ENCODE data around the gene ZGLP1. TPM values are rescaled to one million over a fixed set of nuclear protein-coding genes. Genes with fewer than 3 reads are reported as not detected.

Gene ZGLP1
- total RNA-seq, 1 donor from 2014 or later = 3.4 TPM

- no peak for TF ChIP-seq EZH2 (IDR thresholded peaks at IDR 0.05; ENCODE audit: insufficient read depth, low read length)
- no peak for TF ChIP-seq CTCF (IDR thresholded peaks at IDR 0.05; ENCODE audit: insufficient read depth, low read depth, low read length)
- Histone ChIP-seq H3K4me1 (ENCODE audit: insufficient read depth, low read length) (peaks cover 30% of the 10 kb centered on the region), H3K9ac (ENCODE audit: low read length) (no peak overlapping the region), H3K4me2 (ENCODE audit: low read length) (no peak overlapping the region), H3K27ac (ENCODE audit: low read depth, low read length) (no peak overlapping the region), H4K20me1 (ENCODE audit: insufficient read depth, low read length) (peaks cover 16% of the 10 kb centered on the region), H2AFZ (ENCODE audit: low read depth, low read length) (no peak overlapping the region), H3K79me2 (ENCODE audit: insufficient read depth, low read length) (no peaks in the 10 kb centered on the region), H3K9me3 (ENCODE audit: insufficient read depth, low read depth, low read length) (peaks cover 11% of the 10 kb centered on the region), H3K27me3 (ENCODE audit: insufficient read depth, low read length) (peaks cover 63% of the 10 kb centered on the region), H3K4me3 (ENCODE audit: insufficient read depth, low read depth, low read length) (no peak overlapping the region), H3K36me3 (ENCODE audit: insufficient read depth, low read length) (no peaks in the 10 kb centered on the region)
- H3K27me3 Mint-ChIP-seq (ENCODE audit: low read depth, unreplicated experiment) = peaks cover 66% of the 10 kb centered on the region
- no peak overlapping the region for H3K4me3 Mint-ChIP-seq (ENCODE audit: unreplicated experiment)
- H3K4me1 Mint-ChIP-seq (ENCODE audit: low read depth, unreplicated experiment) = no peaks in the 10 kb centered on the region
- DNase-seq (ENCODE audit: low read depth) (no peak), FAIRE-seq (no peak)
- H3K36me3 Mint-ChIP-seq (ENCODE audit: low read depth, unreplicated experiment) = peaks cover 2% of the 10 kb centered on the region
- peak overlapping the region; percentile 47 for H3K27ac Mint-ChIP-seq (ENCODE audit: unreplicated experiment)
- peaks cover 28% of the 10 kb centered on the region for H3K9me3 Mint-ChIP-seq (ENCODE audit: unreplicated experiment)
Observed at GRCh38 chr19:10293637-10294367, 15.8 kb downstream of the ZGLP1 start.

GRCh38 chr19:10292789-10293636, 16.6 kb downstream of the ZGLP1 start:
- FAIRE-seq (no peak), DNase-seq (ENCODE audit: low read depth) (no peak)
- TF ChIP-seq EZH2 (IDR thresholded peaks at IDR 0.05; ENCODE audit: insufficient read depth, low read length) (no peak), CTCF (IDR thresholded peaks at IDR 0.05; ENCODE audit: insufficient read depth, low read depth, low read length) (no peak)
- Histone ChIP-seq H2AFZ (ENCODE audit: low read depth, low read length) (no peak overlapping the region), H3K79me2 (ENCODE audit: insufficient read depth, low read length) (no peaks in the 10 kb centered on the region), H3K4me1 (ENCODE audit: insufficient read depth, low read length) (peaks cover 32% of the 10 kb centered on the region), H3K36me3 (ENCODE audit: insufficient read depth, low read length) (no peaks in the 10 kb centered on the region), H3K9ac (ENCODE audit: low read length) (no peak overlapping the region), H3K27me3 (ENCODE audit: insufficient read depth, low read length) (peaks cover 68% of the 10 kb centered on the region), H4K20me1 (ENCODE audit: insufficient read depth, low read length) (peaks cover 16% of the 10 kb centered on the region), H3K4me2 (ENCODE audit: low read length) (peak overlapping the region; percentile 82), H3K4me3 (ENCODE audit: insufficient read depth, low read depth, low read length) (no peak overlapping the region), H3K27ac (ENCODE audit: low read depth, low read length) (no peak overlapping the region), H3K9me3 (ENCODE audit: insufficient read depth, low read depth, low read length) (peaks cover 11% of the 10 kb centered on the region)
- H3K27ac Mint-ChIP-seq (ENCODE audit: unreplicated experiment) = peak overlapping the region; percentile 47
- H3K4me1 Mint-ChIP-seq (ENCODE audit: low read depth, unreplicated experiment) = no peaks in the 10 kb centered on the region
- H3K36me3 Mint-ChIP-seq (ENCODE audit: low read depth, unreplicated experiment) = peaks cover 2% of the 10 kb centered on the region
- H3K4me3 Mint-ChIP-seq (ENCODE audit: unreplicated experiment) = no peak overlapping the region
- peaks cover 73% of the 10 kb centered on the region for H3K27me3 Mint-ChIP-seq (ENCODE audit: low read depth, unreplicated experiment)
- H3K9me3 Mint-ChIP-seq (ENCODE audit: unreplicated experiment) = peaks cover 28% of the 10 kb centered on the region

Data from astrocyte (in vitro differentiated cells and primary cell).